HEK293 (cell line): ENCODE results near the gene FLNC.

Experiments
- ZNF155 ChIP-seq: fragments of 450-650 bp; formaldehyde crosslinking; IDR thresholded peaks from 2 replicates; pipeline ENCODE4 v1.5.1; 2016; ENCODE audit warnings: missing biosample characterization, missing genetic modification characterization
- ZNF214 ChIP-seq: fragments of 450-650 bp; formaldehyde crosslinking; IDR thresholded peaks from 2 replicates; pipeline ENCODE4 v1.5.1; 2017; ENCODE audit warnings: missing biosample characterization, mild to moderate bottlenecking, missing genetic modification characterization, borderline replicate concordance
- TF ChIP-seq, protein P1 (sequence below): fragments of 450-650 bp; IDR thresholded peaks from 2 replicates; pipeline ENCODE4 v1.5.1; 2018; ENCODE audit warnings: missing biosample characterization, missing genetic modification characterization
- TF ChIP-seq, protein P2 (sequence below): fragments of 450-650 bp; formaldehyde crosslinking; IDR thresholded peaks from 2 replicates; pipeline ENCODE4 v1.5.1; 2016; ENCODE audit warnings: missing biosample characterization, missing genetic modification characterization
- TF ChIP-seq, protein P3 (sequence below): fragments of 450-650 bp; formaldehyde crosslinking; IDR thresholded peaks from 2 replicates; pipeline ENCODE4 v1.5.1; 2016; ENCODE audit warnings: missing biosample characterization, missing genetic modification characterization

DNA sequence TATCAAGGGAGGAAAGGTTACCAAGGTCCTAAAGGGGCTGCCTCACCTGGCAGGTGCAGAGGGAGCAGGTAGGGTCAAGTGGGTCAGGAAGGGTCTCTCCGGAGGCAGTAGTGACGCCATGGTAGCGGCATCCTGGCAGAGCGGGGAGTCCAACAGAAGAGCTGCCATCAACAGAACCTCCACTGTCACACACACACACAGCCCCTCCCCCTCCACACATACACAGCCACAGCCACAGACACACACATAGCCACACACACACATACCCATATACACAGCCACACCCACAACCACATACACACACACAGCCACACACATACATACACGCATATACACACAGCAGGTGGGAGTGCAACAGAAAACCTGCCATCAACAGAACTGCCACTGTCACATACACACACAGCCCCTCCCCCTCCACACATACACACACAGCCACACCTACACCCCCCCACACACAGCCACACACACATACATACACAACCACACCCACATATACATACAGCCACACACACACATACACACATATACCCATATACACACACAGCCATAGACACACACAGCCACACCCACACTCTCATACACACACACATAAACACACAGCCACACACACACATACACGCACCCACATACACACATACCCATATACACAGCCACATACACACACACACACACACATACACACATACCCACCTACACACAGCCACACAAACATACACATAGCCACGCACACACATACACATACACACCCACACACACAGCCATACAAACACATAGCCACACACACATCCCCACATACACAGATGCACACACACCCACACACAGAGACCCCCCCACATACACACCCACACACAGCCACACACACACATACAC, 57.2 kb downstream of the FLNC start:
- TF ChIP-seq, protein P1, sequence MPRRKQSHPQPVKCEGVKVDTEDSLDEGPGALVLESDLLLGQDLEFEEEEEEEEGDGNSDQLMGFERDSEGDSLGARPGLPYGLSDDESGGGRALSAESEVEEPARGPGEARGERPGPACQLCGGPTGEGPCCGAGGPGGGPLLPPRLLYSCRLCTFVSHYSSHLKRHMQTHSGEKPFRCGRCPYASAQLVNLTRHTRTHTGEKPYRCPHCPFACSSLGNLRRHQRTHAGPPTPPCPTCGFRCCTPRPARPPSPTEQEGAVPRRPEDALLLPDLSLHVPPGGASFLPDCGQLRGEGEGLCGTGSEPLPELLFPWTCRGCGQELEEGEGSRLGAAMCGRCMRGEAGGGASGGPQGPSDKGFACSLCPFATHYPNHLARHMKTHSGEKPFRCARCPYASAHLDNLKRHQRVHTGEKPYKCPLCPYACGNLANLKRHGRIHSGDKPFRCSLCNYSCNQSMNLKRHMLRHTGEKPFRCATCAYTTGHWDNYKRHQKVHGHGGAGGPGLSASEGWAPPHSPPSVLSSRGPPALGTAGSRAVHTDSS (tag by site-specific recombination), result no peak
- TF ChIP-seq, protein P2, sequence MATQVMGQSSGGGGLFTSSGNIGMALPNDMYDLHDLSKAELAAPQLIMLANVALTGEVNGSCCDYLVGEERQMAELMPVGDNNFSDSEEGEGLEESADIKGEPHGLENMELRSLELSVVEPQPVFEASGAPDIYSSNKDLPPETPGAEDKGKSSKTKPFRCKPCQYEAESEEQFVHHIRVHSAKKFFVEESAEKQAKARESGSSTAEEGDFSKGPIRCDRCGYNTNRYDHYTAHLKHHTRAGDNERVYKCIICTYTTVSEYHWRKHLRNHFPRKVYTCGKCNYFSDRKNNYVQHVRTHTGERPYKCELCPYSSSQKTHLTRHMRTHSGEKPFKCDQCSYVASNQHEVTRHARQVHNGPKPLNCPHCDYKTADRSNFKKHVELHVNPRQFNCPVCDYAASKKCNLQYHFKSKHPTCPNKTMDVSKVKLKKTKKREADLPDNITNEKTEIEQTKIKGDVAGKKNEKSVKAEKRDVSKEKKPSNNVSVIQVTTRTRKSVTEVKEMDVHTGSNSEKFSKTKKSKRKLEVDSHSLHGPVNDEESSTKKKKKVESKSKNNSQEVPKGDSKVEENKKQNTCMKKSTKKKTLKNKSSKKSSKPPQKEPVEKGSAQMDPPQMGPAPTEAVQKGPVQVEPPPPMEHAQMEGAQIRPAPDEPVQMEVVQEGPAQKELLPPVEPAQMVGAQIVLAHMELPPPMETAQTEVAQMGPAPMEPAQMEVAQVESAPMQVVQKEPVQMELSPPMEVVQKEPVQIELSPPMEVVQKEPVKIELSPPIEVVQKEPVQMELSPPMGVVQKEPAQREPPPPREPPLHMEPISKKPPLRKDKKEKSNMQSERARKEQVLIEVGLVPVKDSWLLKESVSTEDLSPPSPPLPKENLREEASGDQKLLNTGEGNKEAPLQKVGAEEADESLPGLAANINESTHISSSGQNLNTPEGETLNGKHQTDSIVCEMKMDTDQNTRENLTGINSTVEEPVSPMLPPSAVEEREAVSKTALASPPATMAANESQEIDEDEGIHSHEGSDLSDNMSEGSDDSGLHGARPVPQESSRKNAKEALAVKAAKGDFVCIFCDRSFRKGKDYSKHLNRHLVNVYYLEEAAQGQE (tag by site-specific recombination), result no peak
- TF ChIP-seq, protein P3, sequence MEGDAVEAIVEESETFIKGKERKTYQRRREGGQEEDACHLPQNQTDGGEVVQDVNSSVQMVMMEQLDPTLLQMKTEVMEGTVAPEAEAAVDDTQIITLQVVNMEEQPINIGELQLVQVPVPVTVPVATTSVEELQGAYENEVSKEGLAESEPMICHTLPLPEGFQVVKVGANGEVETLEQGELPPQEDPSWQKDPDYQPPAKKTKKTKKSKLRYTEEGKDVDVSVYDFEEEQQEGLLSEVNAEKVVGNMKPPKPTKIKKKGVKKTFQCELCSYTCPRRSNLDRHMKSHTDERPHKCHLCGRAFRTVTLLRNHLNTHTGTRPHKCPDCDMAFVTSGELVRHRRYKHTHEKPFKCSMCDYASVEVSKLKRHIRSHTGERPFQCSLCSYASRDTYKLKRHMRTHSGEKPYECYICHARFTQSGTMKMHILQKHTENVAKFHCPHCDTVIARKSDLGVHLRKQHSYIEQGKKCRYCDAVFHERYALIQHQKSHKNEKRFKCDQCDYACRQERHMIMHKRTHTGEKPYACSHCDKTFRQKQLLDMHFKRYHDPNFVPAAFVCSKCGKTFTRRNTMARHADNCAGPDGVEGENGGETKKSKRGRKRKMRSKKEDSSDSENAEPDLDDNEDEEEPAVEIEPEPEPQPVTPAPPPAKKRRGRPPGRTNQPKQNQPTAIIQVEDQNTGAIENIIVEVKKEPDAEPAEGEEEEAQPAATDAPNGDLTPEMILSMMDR (tag by site-specific recombination), result no peak
- TF ChIP-seq ZNF214 (tag by site-specific recombination) (no peak), ZNF155 (tag by site-specific recombination) (no peak; the same call in 1 of the 2 replicates)
